WERI-Rb-1 (cell line): ENCODE results near the gene GAL3ST2.
"Not testable (repeated sequence)": the region's sequence is repeated elsewhere in the genome, so short reads cannot be mapped to it uniquely, and the experiment has no call there.

Experiments
- DNase-seq: peaks from one replicate; pipeline ENCODE4 v3.0.0-alpha.2; 2020
- H3K27ac ChIP-seq: fragments of 250-450 bp; sonication (Bioruptor Pico); 2 replicates; pipeline ENCODE4 v1.5.1; 2020; ENCODE audit warnings: mild to moderate bottlenecking, moderate library complexity
- H3K27me3 ChIP-seq: fragments of 250-450 bp; sonication (Bioruptor Pico); 2 replicates; pipeline ENCODE4 v1.5.1; 2021; ENCODE audit warnings: mild to moderate bottlenecking, low read depth, moderate library complexity; ENCODE audit not compliant: insufficient read depth, severe bottlenecking
- H3K36me3 ChIP-seq: fragments of 250-450 bp; sonication (Bioruptor Pico); 2 replicates; pipeline ENCODE4 v1.5.1; 2020; ENCODE audit warnings: mild to moderate bottlenecking, moderate library complexity
- H3K4me3 ChIP-seq: 2 replicates; pipeline ENCODE4 v1.5.1; 2011; ENCODE audit warnings: low read depth, mild to moderate bottlenecking, control low read depth, low read length
- H3K9me3 ChIP-seq: fragments of 250-450 bp; sonication (Bioruptor Pico); 2 replicates; pipeline ENCODE4 v1.5.1; 2021; ENCODE audit warnings: mild to moderate bottlenecking, moderate library complexity; ENCODE audit not compliant: severe bottlenecking
- TF ChIP-seq, protein P1 (sequence below): IDR thresholded peaks from 2 replicates; pipeline ENCODE4 v1.5.1; 2011; ENCODE audit warnings: low read depth, mild to moderate bottlenecking, control low read depth, inconsistent platforms, low read length

The GAL3ST2 gene

DNA sequence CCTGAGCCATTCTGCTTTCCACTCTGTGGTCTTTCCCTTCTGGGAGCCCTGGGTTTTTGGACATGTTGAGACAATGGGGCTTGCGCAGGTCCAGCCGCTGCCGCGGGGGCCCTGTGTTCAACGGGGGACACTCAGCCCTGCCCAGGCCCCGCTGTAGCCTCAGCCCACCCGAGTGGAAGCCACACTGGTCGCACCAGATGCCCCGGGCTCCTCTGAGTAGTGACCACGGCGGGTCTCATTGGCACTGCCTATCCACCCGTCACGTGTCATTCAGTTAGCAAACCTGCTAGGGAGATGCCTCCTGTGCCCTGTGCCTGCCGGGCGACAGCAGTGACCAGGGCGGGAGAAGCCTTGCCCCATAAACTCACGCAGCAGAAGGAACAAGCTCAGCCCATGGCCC is 23.1 kb upstream of the GAL3ST2 start:
- Histone ChIP-seq H3K36me3 (peaks cover 29% of the 10 kb centered on the region), H3K9me3 (no peaks in the 10 kb centered on the region), H3K27me3 (no peaks in the 10 kb centered on the region), H3K4me3 (no peak overlapping the region), H3K27ac (peak overlapping the region; percentile 53)
- TF ChIP-seq, protein P1, sequence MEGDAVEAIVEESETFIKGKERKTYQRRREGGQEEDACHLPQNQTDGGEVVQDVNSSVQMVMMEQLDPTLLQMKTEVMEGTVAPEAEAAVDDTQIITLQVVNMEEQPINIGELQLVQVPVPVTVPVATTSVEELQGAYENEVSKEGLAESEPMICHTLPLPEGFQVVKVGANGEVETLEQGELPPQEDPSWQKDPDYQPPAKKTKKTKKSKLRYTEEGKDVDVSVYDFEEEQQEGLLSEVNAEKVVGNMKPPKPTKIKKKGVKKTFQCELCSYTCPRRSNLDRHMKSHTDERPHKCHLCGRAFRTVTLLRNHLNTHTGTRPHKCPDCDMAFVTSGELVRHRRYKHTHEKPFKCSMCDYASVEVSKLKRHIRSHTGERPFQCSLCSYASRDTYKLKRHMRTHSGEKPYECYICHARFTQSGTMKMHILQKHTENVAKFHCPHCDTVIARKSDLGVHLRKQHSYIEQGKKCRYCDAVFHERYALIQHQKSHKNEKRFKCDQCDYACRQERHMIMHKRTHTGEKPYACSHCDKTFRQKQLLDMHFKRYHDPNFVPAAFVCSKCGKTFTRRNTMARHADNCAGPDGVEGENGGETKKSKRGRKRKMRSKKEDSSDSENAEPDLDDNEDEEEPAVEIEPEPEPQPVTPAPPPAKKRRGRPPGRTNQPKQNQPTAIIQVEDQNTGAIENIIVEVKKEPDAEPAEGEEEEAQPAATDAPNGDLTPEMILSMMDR, result no peak
- no peak for DNase-seq

DNA sequence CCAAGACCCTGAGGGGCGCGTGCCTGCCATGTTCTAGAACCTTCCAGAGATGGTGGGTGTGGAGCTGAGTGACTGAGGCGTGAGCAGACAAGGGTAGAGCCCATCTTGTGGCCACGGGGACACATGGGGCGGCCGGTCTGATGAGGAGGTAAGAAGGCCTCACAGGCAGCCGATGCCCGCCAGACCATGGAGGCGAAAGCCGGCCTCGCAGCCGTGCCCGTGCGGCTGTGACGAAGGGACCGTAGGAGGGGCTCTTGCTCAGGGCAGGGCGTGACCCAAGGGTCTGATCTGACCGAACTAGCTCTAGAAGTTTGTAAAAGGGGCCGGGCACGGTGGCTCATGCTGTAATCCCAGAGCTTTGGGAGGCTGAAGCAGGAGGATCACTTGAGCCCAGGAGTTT is 22.6 kb upstream of the GAL3ST2 start:
- Histone ChIP-seq H3K9me3 (no peaks in the 10 kb centered on the region), H3K36me3 (peaks cover 29% of the 10 kb centered on the region), H3K27me3 (no peaks in the 10 kb centered on the region), H3K27ac (peak overlapping the region; percentile 53), H3K4me3 (no peak overlapping the region)
- TF ChIP-seq, protein P1, result no peak
- DNase-seq, result no peak

DNA sequence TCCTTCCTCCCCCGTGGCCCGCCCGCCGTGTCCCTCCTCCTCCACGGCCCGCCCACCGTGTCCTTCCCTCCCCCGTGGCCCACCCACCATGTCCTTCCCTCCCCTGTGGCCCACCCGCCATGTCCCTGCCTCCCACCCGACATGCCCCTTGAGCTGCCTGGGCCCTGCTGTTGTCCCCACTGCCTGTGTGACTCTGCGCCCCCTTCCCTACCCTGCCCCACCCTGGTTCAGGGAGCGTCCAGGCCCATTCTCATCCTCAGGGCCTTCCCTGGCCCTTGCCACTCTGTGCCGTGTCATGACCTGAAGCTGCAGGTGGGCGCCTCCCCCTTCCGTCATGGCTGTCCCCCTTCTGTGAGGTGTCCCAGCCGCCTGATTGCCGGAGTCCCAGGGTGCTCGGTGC is 21.5 kb upstream of the GAL3ST2 start:
- H3K27ac ChIP-seq, result no peak overlapping the region
- no peak for DNase-seq
- TF ChIP-seq, protein P1, result no peak
- peaks cover 33% of the 10 kb centered on the region for H3K36me3 ChIP-seq
- no peaks in the 10 kb centered on the region for H3K9me3 ChIP-seq
- H3K27me3 ChIP-seq, result no peaks in the 10 kb centered on the region
- H3K4me3 ChIP-seq, result no peak overlapping the region

DNA sequence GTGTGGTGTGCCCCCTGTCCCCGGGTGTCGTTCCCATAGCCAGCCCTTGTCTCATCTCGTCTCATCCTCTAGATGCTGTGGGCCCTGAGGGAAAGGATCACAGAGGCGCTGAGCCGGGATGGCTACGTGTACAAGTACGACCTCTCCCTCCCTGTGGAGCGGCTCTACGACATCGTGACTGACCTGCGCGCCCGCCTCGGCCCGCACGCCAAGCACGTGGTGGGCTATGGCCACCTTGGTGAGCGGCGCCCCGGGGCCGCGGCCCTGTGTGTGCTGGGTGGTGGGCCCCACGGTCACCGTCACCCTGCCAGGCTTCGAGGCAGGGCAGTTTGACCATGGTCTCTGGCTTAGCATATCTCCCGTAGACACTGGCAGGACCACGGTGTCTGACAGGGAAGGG is 20.8 kb upstream of the GAL3ST2 start:
- Histone ChIP-seq H3K27ac (no peak overlapping the region), H3K36me3 (peaks cover 35% of the 10 kb centered on the region), H3K27me3 (no peaks in the 10 kb centered on the region), H3K4me3 (no peak overlapping the region), H3K9me3 (no peaks in the 10 kb centered on the region)
- TF ChIP-seq, protein P1, result no peak
- no peak for DNase-seq

DNA sequence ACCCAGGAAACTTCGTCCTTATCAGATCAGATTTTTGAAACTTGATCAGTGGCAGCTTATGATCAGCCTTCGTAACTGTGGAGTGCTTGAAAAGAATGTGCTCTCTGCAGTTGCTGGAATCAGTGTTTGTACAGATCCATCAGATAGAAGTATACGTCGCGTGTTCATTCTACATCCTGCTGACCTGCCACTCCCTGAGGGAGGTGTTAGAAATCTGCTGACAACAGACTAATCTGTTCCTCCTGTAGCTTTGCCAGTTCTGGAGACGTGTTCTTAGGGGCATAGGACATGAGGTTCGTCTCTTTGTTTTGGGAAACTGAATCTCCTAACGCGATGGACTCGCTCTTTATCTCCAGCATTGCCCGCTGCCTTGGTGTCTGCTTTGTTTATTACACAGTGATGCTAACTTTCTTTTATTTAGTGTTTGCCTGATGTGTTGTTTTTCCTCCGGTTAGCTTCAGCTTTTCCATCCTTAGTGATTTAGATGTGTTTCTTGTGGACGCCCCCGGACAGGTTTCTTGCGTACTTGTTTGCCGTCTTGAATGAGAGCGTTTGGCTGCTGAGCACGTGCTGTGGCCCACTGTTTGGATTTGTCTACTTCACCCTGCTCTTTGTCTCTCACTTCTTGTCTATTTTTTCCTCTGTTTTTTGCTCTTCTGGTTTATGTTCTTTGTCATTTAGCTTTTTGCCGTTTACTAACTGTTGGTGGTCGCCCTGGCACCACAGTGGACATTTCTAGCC is 17.4 kb upstream of the GAL3ST2 start:
- no peaks in the 10 kb centered on the region for H3K9me3 ChIP-seq
- H3K27ac ChIP-seq, result no peak overlapping the region
- TF ChIP-seq, protein P1, result no peak
- no peaks in the 10 kb centered on the region for H3K27me3 ChIP-seq
- H3K4me3 ChIP-seq, result no peak overlapping the region
- peaks cover 24% of the 10 kb centered on the region for H3K36me3 ChIP-seq
- no peak for DNase-seq

DNA sequence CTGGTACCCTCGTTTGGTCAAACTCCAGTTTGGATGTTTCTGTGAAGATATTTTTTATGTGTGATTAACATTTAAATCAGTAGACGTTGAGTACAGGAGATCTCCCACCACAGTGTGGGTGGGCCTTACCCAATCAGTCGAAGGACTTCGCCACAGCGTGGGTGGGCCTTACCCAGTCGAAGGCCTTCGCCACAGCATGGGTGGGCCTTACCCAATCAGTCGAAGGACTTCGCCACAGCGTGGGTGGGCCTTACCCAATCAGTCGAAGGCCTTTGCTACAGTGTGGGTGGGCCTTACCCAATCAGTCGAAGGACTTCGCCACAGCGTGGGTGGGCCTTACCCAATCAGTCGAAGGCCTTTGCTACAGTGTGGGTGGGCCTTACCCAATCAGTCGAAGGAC is 16.7 kb upstream of the GAL3ST2 start:
- not testable (repeated sequence) for DNase-seq

More for the DNA sequence above, 16.7 kb upstream of the GAL3ST2 start:
- not testable (repeated sequence) for H3K27ac ChIP-seq, H3K27me3 ChIP-seq, H3K9me3 ChIP-seq, H3K4me3 ChIP-seq
- H3K36me3 ChIP-seq, result peaks cover 24% of the 10 kb centered on the region
